Choroid plexus epithelial cell (primary cell): ENCODE results near the gene BRD7.

ENCODE experiments used
- DNase-seq: peaks from one replicate; pipeline ENCODE4 v3.0.0-alpha.2; 2010; ENCODE audit warnings: low read depth
- H3K4me3 ChIP-seq: 2 replicates; pipeline ENCODE4 v1.5.1; 2011; ENCODE audit warnings: low read depth, mild to moderate bottlenecking, control low read depth, low read length, moderate library complexity
- CTCF ChIP-seq: conservative IDR thresholded peaks from 2 replicates; pipeline ENCODE4 v1.5.1; 2011; ENCODE audit warnings: low read depth, mild to moderate bottlenecking, control low read depth, inconsistent platforms, low read length, moderate library complexity

The BRD7 gene

GRCh38 chr16:50271148-50272041 lies 97.4 kb downstream of the BRD7 start:
- H3K4me3 ChIP-seq = no peak overlapping the region
- TF ChIP-seq CTCF = no peak
- DNase-seq = no peak

DNA sequence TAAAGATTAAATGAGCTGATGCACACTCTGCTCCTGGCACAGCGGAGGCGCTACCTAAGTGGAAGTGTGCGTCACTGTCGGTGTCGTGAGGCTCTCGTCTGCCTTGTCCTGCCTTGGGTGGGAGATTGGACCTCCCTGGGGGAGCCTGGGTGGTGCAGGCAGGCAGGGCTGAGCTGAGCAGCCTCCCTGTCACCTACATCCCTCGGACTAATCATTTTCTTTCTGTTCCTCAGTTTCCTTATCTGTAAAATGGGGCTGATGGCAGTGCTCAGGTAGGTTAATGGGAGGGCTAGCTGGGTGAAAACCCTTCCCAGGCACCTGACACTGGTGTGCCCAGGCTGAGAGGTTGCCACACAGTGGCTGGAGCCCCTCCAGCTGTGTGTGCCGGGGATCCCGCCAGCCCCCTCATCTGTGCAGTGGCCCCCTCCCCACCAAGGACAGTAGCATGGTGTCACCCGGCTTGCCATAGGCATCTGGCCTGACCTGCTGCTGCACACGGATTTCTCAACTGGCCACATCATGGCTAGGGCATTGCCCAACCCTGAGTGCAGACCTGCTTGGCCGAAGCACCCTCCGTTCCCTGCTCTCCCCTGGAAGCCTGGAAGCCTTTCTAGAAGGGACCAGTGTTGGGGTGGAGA lies 98.2 kb downstream of the BRD7 start:
- H3K4me3 ChIP-seq = no peak overlapping the region
- no peak for TF ChIP-seq CTCF
- DNase-seq = no peak

DNA sequence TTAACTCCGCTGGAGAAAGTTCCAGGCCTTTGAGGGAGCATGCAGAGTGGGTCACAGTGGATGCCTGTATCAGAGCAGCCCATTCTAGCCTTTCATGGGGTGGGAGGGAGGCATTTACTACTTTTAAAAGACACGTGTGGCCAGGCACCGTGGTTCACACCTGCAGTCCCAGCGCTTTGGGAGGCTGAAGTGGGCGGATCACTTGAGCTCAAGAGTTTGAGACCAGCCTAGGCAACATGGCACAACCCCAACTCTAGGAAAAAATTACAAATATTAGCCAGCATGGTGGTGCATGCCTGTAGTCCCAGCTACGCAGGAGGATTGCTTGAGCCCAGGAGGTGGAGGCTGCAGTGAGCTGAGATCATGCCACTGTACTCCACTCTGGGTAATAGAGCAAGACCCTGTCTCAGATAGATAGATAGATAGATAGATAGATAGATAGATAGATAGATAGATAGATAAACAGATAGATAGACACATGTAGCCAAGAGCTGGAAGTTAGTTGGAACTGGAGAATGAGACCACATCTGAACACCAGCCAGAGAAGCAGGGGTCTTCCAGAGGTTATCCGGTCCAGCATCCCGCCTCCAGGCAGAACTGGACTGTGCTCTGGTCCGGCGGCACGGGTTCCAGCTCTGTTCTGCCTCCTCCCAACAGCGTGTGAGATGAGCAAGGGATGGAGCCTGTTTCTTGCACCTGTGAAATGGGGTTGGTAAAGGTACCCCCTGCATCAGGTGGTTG lies 98.8 kb downstream of the BRD7 start:
- no peak for TF ChIP-seq CTCF
- no peak for DNase-seq
- H3K4me3 ChIP-seq = no peak overlapping the region

- no peak for TF ChIP-seq CTCF
- DNase-seq = no peak
- no peak overlapping the region for H3K4me3 ChIP-seq
Observed at GRCh38 chr16:50269061-50269705, 99.6 kb downstream of the BRD7 start.

GRCh38 chr16:50268352-50268751 lies 100.4 kb downstream of the BRD7 start:
- H3K4me3 ChIP-seq = no peak overlapping the region

More at GRCh38 chr16:50268352-50268751, 100.4 kb downstream of the BRD7 start:
- no peak for DNase-seq
- TF ChIP-seq CTCF = no peak
